H1 (cell line): Measurements from ENCODE around the gene FPR2. TPM values are rescaled to one million over a fixed set of nuclear protein-coding genes. Genes with fewer than 3 reads are reported as not detected.

Experiments used
- CTCF ChIA-PET: fragments of 300-600 bp; sonication (Branson Sonifier 250); formaldehyde crosslinking; loops from one replicate; lab custom pipeline; 2021; ENCODE audit not compliant: partially characterized antibody; lab: Charles Lee
- POLR2A ChIA-PET: fragments of 300-600 bp; sonication (Branson Sonifier 250); formaldehyde crosslinking; loops from one replicate; lab custom pipeline; 2021; ENCODE audit warnings: inconsistent platforms; ENCODE audit not compliant: partially characterized antibody; lab: Charles Lee
- DNase-seq, 2 experiments: peaks; one replicate each; pipeline versions ENCODE4 v3.0.0 to v3.0.0-alpha.2; 2010 to 2022; ENCODE audit warnings: low spot score in 2 of 2, low read depth in 1 of 2, mixed read lengths in 1 of 2
- FAIRE-seq: peaks from 2 replicates; lab custom pipeline; 2011; peaks lifted over from hg19 to GRCh38; lab: Jason Lieb, UNC
- H2AFZ ChIP-seq: 2 replicates; pipeline ENCODE4 v1.8.1; 2012; ENCODE audit warnings: low read length, inconsistent platforms
- H2AK5ac ChIP-seq: 2 replicates; pipeline ENCODE4 v1.6.1; 2013; ENCODE audit warnings: low read depth, low read length
- H2BK120ac ChIP-seq: replicated peaks from 2 replicates; pipeline ENCODE3; 2013; ENCODE audit warnings: low read depth, low read length, inconsistent platforms
- H2BK12ac ChIP-seq: 2 replicates; pipeline ENCODE4 v1.6.1; 2013; ENCODE audit warnings: low read depth, low read length
- H2BK15ac ChIP-seq: 2 replicates; pipeline ENCODE4 v1.6.1; 2013; ENCODE audit warnings: low read length
- H2BK20ac ChIP-seq: 2 replicates; pipeline ENCODE4 v1.6.1; 2013; ENCODE audit warnings: low read length
- H2BK5ac ChIP-seq: 2 replicates; pipeline ENCODE4 v1.6.1; 2013; ENCODE audit warnings: low read depth, low read length
- H3K14ac ChIP-seq: 2 replicates; pipeline ENCODE4 v1.6.1; 2013; ENCODE audit warnings: inconsistent platforms; ENCODE audit not compliant: insufficient read length
- H3K18ac ChIP-seq: 2 replicates; pipeline ENCODE4 v1.6.1; 2013; ENCODE audit warnings: low read length; ENCODE audit errors: extremely low read depth
- H3K23ac ChIP-seq: 2 replicates; pipeline ENCODE4 v1.6.1; 2013; ENCODE audit warnings: inconsistent platforms; ENCODE audit not compliant: insufficient read length
- H3K23me2 ChIP-seq: 2 replicates; pipeline ENCODE4 v1.6.1; 2013; ENCODE audit warnings: low read depth, low read length
- H3K27ac ChIP-seq: 2 replicates; pipeline ENCODE4 v1.6.1; 2011; ENCODE audit warnings: low read depth, low read length, inconsistent platforms
- H3K27me3 ChIP-seq, 4 experiments: replicated peaks in 1 of 4; 1 replicate in 1 of 4; 2 replicates in 3 of 4; pipeline versions ENCODE4 v1.6.1 to v1.8.1; 2011 to 2013; ENCODE audit warnings: low read length in 3 of 4, mild to moderate bottlenecking in 3 of 4, inconsistent platforms in 2 of 4, mixed read lengths in 2 of 4, moderate library complexity in 1 of 4; ENCODE audit not compliant: control insufficient read depth in 3 of 4, insufficient read depth in 3 of 4; ENCODE audit errors: extremely low read depth in 1 of 4
- H3K36me3 ChIP-seq, 4 experiments: 2 replicates each; pipeline versions ENCODE4 v1.6.1 to v1.8.1; 2011 to 2013; ENCODE audit warnings: mild to moderate bottlenecking in 4 of 4, low read length in 3 of 4, moderate library complexity in 2 of 4, control low read depth in 1 of 4, inconsistent platforms in 1 of 4; ENCODE audit not compliant: insufficient read depth in 4 of 4, control insufficient read depth in 2 of 4
- H3K4ac ChIP-seq: replicated peaks from 2 replicates; pipeline ENCODE3; 2013; ENCODE audit warnings: low read length, low read depth, mixed read lengths, inconsistent platforms; ENCODE audit not compliant: insufficient read length
- H3K4me1 ChIP-seq, 4 experiments: replicated peaks in 1 of 4; 1 replicate in 1 of 4; 2 replicates in 3 of 4; pipeline versions ENCODE4 v1.6.1 to v1.8.1; 2011 to 2013; ENCODE audit warnings: low read length in 3 of 4, inconsistent platforms in 2 of 4, mixed read lengths in 1 of 4; ENCODE audit not compliant: insufficient read depth in 4 of 4, control insufficient read depth in 3 of 4
- H3K4me2 ChIP-seq, 2 experiments: 2 replicates each; pipeline versions ENCODE4 v1.6.1 to v1.8.1; 2011 to 2013; ENCODE audit warnings: low read depth in 2 of 2, low read length in 2 of 2, control low read depth in 1 of 2, inconsistent platforms in 1 of 2, mild to moderate bottlenecking in 1 of 2; ENCODE audit not compliant: insufficient read depth in 1 of 2
- H3K4me3 ChIP-seq, 4 experiments: fragments of 200-600, 300-600 bp in 1 of 4; sonication (generic), shearing (Covaris generic), sonication (Bioruptor Twin) in 1 of 4; 2 replicates each; pipeline versions ENCODE4 v1.5.1 to v1.8.1; 2011 to 2016; ENCODE audit warnings: low read length in 4 of 4, low read depth in 3 of 4, control low read depth in 2 of 4, inconsistent platforms in 2 of 4, mild to moderate bottlenecking in 2 of 4, mixed read lengths in 1 of 4, moderate library complexity in 1 of 4; ENCODE audit not compliant: insufficient read depth in 2 of 4; ENCODE audit errors: extremely low read depth in 1 of 4
- H3K56ac ChIP-seq: replicated peaks from 2 replicates; pipeline ENCODE3; 2013; ENCODE audit warnings: low read depth, mild to moderate bottlenecking, mixed read lengths, low read length, inconsistent platforms; ENCODE audit not compliant: insufficient read length
- H3K79me1 ChIP-seq: 2 replicates; pipeline ENCODE4 v1.6.1; 2013; ENCODE audit warnings: low read depth, low read length, control low read depth
- H3K79me2 ChIP-seq, 2 experiments: 2 replicates each; pipeline versions ENCODE4 v1.6.1 to v1.8.1; 2012 to 2013; ENCODE audit warnings: low read length in 2 of 2, mild to moderate bottlenecking in 2 of 2, inconsistent platforms in 1 of 2; ENCODE audit not compliant: insufficient read depth in 2 of 2, control insufficient read depth in 1 of 2
- H3K9ac ChIP-seq, 4 experiments: replicated peaks in 1 of 4; 1 replicate in 1 of 4; 2 replicates in 3 of 4; pipeline versions ENCODE4 v1.6.1 to v1.8.1; 2011 to 2013; ENCODE audit warnings: low read depth in 3 of 4, low read length in 3 of 4, control low read depth in 2 of 4, mild to moderate bottlenecking in 2 of 4, moderate library complexity in 2 of 4, inconsistent platforms in 1 of 4; ENCODE audit errors: extremely low read depth in 1 of 4
- H3K9me3 ChIP-seq, 2 experiments: 2 replicates each; pipeline versions ENCODE4 v1.6.1 to v1.8.1; 2012 to 2013; ENCODE audit warnings: mild to moderate bottlenecking in 2 of 2, moderate library complexity in 2 of 2, control low read depth in 1 of 2, inconsistent platforms in 1 of 2, low read depth in 1 of 2, low read length in 1 of 2, mixed read lengths in 1 of 2; ENCODE audit not compliant: insufficient read depth in 2 of 2
- H4K20me1 ChIP-seq, 2 experiments: replicated peaks in 1 of 2; 2 replicates each; pipeline versions ENCODE3 to v1.8.1; 2011 to 2013; ENCODE audit warnings: inconsistent platforms in 2 of 2, low read length in 2 of 2, mild to moderate bottlenecking in 1 of 2; ENCODE audit not compliant: insufficient read depth in 2 of 2, control insufficient read depth in 1 of 2
- H4K5ac ChIP-seq: 2 replicates; pipeline ENCODE4 v1.6.1; 2013; ENCODE audit warnings: low read length, low read depth, mixed read lengths, inconsistent platforms; ENCODE audit not compliant: insufficient read length
- H4K8ac ChIP-seq: 2 replicates; pipeline ENCODE4 v1.8.0; 2013; ENCODE audit warnings: mild to moderate bottlenecking, moderate library complexity, low read length, inconsistent platforms; ENCODE audit not compliant: insufficient read depth; ENCODE audit errors: extremely low read depth
- H4K91ac ChIP-seq: replicated peaks from 2 replicates; pipeline ENCODE3; 2013; ENCODE audit warnings: low read length, mixed read lengths, inconsistent platforms; ENCODE audit not compliant: insufficient read length
- CHD1 ChIP-seq: IDR thresholded peaks from 2 replicates; pipeline ENCODE4 v1.6.1; 2012; ENCODE audit warnings: low read depth, low read length, improper control_type of control experiment
- GTF2F1 ChIP-seq: IDR thresholded peaks from 2 replicates; pipeline ENCODE4 v1.6.1; 2012; ENCODE audit warnings: low read depth, low read length, improper control_type of control experiment, borderline replicate concordance
- SAP30 ChIP-seq: fragments of 300-600 bp; sonication (generic); IDR thresholded peaks from 2 replicates; pipeline ENCODE4 v1.7.1; 2012; ENCODE audit warnings: low read length, moderate library complexity, mild to moderate bottlenecking, inconsistent platforms; ENCODE audit not compliant: insufficient read depth, insufficient replicate concordance
- WGBS, 2 experiments: shearing (Covaris generic) in 1 of 2; methylation state at CpG; one replicate each; pipeline versions ENCODE4 v1.1.6 to v1.1.7; 2013 to 2015; ENCODE audit warnings: low lambda C conversion rate in 2 of 2, mixed read lengths in 2 of 2, inconsistent platforms in 1 of 2, low coverage in 1 of 2, missing lambda C conversion rate in 1 of 2; ENCODE audit not compliant: insufficient replicate concordance in 2 of 2, insufficient coverage in 1 of 2, insufficient read length in 1 of 2; ENCODE audit errors: extremely low coverage in 1 of 2, missing lambda C conversion rate in 1 of 2; 5-methylcytosine and 5-hydroxymethylcytosine counted together
- polyA plus RNA-seq, 7 experiments: library from polyadenylated mRNA; depleted of rRNA in 3 of 7; stranded (reverse) in 5 of 7; unstranded in 2 of 7; fragments of >200 nt in 5 of 7; fragments of 200-250 nt in 2 of 7; gene quantifications; 1 replicate in 5 of 7; 2 replicates in 1 of 7; 4 replicates in 1 of 7; pipeline versions ENCODE4 v1.2.1 to v1.2.3, GENCODE V29; 2011 to 2013; ENCODE audit warnings: missing spikeins in 2 of 7, mixed read lengths in 2 of 7
- total RNA-seq: library from RNA; stranded (reverse); fragmentation: NEBNext Ultra II Directional; extraction: Animal tissue kit (Norgen Biotek cat#: 25700); gene quantifications from 2 replicates; pipeline ENCODE4 v1.2.1, GENCODE V29; 2021

Gene FPR2
- total and polyA plus RNA-seq, 2 of the 8 experiments (the other 6 are each of a cell fraction or from before 2014, with no cell fraction given): 0.17 TPM; not detected in 1

- H4K5ac ChIP-seq: no peak overlapping the region
- H2BK5ac ChIP-seq: no peak overlapping the region
- no peak overlapping the region for H2BK20ac ChIP-seq
- no peak overlapping the region for H4K91ac ChIP-seq
- H3K4me1 ChIP-seq: no peaks in the 10 kb centered on the region
- H2BK15ac ChIP-seq: no peak overlapping the region
- DNase-seq: no peak
- no peak overlapping the region for H3K23ac ChIP-seq
- H3K9ac ChIP-seq: no peak overlapping the region
- H3K18ac ChIP-seq: no peak overlapping the region
- no peaks in the 10 kb centered on the region for H3K36me3 ChIP-seq
- no peak for FAIRE-seq
- no peaks in the 10 kb centered on the region for H3K79me1 ChIP-seq
- H3K23me2 ChIP-seq: no peaks in the 10 kb centered on the region; the same call in 1 of the 2 replicates
- H2BK120ac ChIP-seq: no peak overlapping the region
- H2BK12ac ChIP-seq: no peak overlapping the region
- H2AFZ ChIP-seq: no peak overlapping the region
- no peak overlapping the region for H4K8ac ChIP-seq
- no peak overlapping the region for H3K27ac ChIP-seq
- TF ChIP-seq CHD1 (no peak), GTF2F1 (no peak), SAP30 (no peak)
- H3K4me2 ChIP-seq: no peak overlapping the region
- 86 to 100% methylated on average over 2 to 8 of the region's 8 CpGs for WGBS, 2 experiments
- ChIA-PET POLR2A (no interaction called here), CTCF (interaction anchor here (1.0 to 1.4 kb wide), 2 partner anchors 11 to 20 kb away, joined by 3 to 5 read pairs; no protein-coding TSS in a partner anchor)
- H3K9me3 ChIP-seq: peaks cover 8 to 17% of the 10 kb centered on the region in 2 experiments; a peak in 3 of 4 replicates
- no peak overlapping the region for H3K56ac ChIP-seq
- no peak overlapping the region for H3K4ac ChIP-seq
- no peak overlapping the region for H2AK5ac ChIP-seq
- H3K27me3 ChIP-seq: no peaks in the 10 kb centered on the region
- H3K4me3 ChIP-seq: no peak overlapping the region
- H3K79me2 ChIP-seq: no peaks in the 10 kb centered on the region
- no peaks in the 10 kb centered on the region for H4K20me1 ChIP-seq
- no peak overlapping the region for H3K14ac ChIP-seq
These were observed 35.3 kb downstream of the FPR2 start for GRCh38 chr19:51796195-51796679.
